Stimulated activated CD8-positive, alpha-beta memory T cell treated with anti-CD3 and anti-CD28 coated beads, Interleukin-7, amount 100 ng/mL, for 4 hours (primary cell): Measurements from ENCODE around the gene B4GALT2.

Source experiments
- DNase-seq, 2 donors: peaks; one replicate each; pipeline ENCODE4 v3.0.0-alpha.2; 2020; ENCODE audit warnings: low read depth in 2 of 2

B4GALT2 gene

GRCh38 chr1:44029911-44030604 is 51.0 kb downstream of the B4GALT2 start:
- peak; percentile 73 to 88 for DNase-seq

- peak; percentile 17 to 49 for DNase-seq
These were observed 51.7 kb downstream of the B4GALT2 start for GRCh38 chr1:44030605-44031251.

GRCh38 chr1:44031252-44032169 is 52.5 kb downstream of the B4GALT2 start, which contains the start of gene SLC6A9:
Gene SLC6A9 (minus strand): TSS chr1:44031462. CDS start chr1:44024277, 7,185 bp downstream.
- DNase-seq = peak; percentile 8 to 37

GRCh38 chr1:44032170-44032790 is 53.3 kb downstream of the B4GALT2 start:
- DNase-seq = no peak

- DNase-seq = no peak
These were observed 54.1 kb downstream of the B4GALT2 start for GRCh38 chr1:44033041-44033575.

- no peak for DNase-seq
These were observed 54.7 kb downstream of the B4GALT2 start for GRCh38 chr1:44033756-44034155.

- no peak for DNase-seq
These were observed 55.4 kb downstream of the B4GALT2 start for GRCh38 chr1:44034423-44034822.

GRCh38 chr1:44034976-44035716 is 56.1 kb downstream of the B4GALT2 start:
- DNase-seq = no peak

- no peak for DNase-seq
These were observed 56.9 kb downstream of the B4GALT2 start for GRCh38 chr1:44035726-44036408.

- peak; percentile 39 to 56 for DNase-seq
These were observed 57.6 kb downstream of the B4GALT2 start for GRCh38 chr1:44036409-44037139.

- DNase-seq = no peak
These were observed 58.1 kb downstream of the B4GALT2 start for GRCh38 chr1:44037154-44037553.

- no peak for DNase-seq
These were observed 60.1 kb downstream of the B4GALT2 start for GRCh38 chr1:44038876-44039657.

GRCh38 chr1:44040418-44040817 is 61.4 kb downstream of the B4GALT2 start:
- DNase-seq = no peak
